GM18867 (cell line): ENCODE measurements around the gene KAZN.
"Not testable (repeated sequence)": the region's sequence is repeated elsewhere in the genome, so short reads cannot be mapped to it uniquely, and the experiment has no call there.

Experiments used
- ATAC-seq: cut with Tn5 transposase; IDR thresholded peaks from one replicate; pipeline ENCODE4 v1.9.1; 2021; ENCODE audit warnings: mild to moderate bottlenecking, moderate library complexity; ENCODE audit not compliant: unreplicated experiment

KAZN gene

GRCh38 chr1:15115542-15116330 is 517.3 kb downstream of the KAZN start:
- ATAC-seq = no peak

GRCh38 chr1:15116966-15117365 is 518.5 kb downstream of the KAZN start:
- no peak for ATAC-seq

- ATAC-seq = no peak
Measured at GRCh38 chr1:15117671-15118325, 519.3 kb downstream of the KAZN start.

GRCh38 chr1:15118579-15118978 is 520.1 kb downstream of the KAZN start:
- no peak for ATAC-seq

- no peak for ATAC-seq
Measured at GRCh38 chr1:15120251-15120945, 521.9 kb downstream of the KAZN start.

GRCh38 chr1:15122331-15122730 is 523.8 kb downstream of the KAZN start:
- no peak for ATAC-seq

GRCh38 chr1:15123270-15123669 is 524.8 kb downstream of the KAZN start:
- ATAC-seq = no peak

GRCh38 chr1:15123925-15124324 is 525.4 kb downstream of the KAZN start:
- no peak for ATAC-seq

- ATAC-seq = no peak
Measured at GRCh38 chr1:15124362-15125100, 526.0 kb downstream of the KAZN start.

GRCh38 chr1:15125101-15125745 is 526.7 kb downstream of the KAZN start:
- no peak for ATAC-seq

- ATAC-seq = no peak
Measured at GRCh38 chr1:15128077-15128476, 529.6 kb downstream of the KAZN start.

- ATAC-seq = no peak
Measured at GRCh38 chr1:15128520-15129313, 530.2 kb downstream of the KAZN start.

- no peak for ATAC-seq
Measured at GRCh38 chr1:15129944-15130343, 531.5 kb downstream of the KAZN start.

- ATAC-seq = no peak
Measured at GRCh38 chr1:15130607-15131006, 532.1 kb downstream of the KAZN start.

- ATAC-seq = no peak
Measured at GRCh38 chr1:15132965-15133364, 534.5 kb downstream of the KAZN start.

GRCh38 chr1:15134285-15134684 is 535.8 kb downstream of the KAZN start:
- no peak for ATAC-seq

GRCh38 chr1:15135604-15136003 is 537.1 kb downstream of the KAZN start:
- not testable (repeated sequence) for ATAC-seq

- no peak for ATAC-seq
Measured at GRCh38 chr1:15137809-15138208, 539.3 kb downstream of the KAZN start.

- ATAC-seq = no peak
Measured at GRCh38 chr1:15139654-15140350, 541.3 kb downstream of the KAZN start.
